Stimulated activated CD8-positive, alpha-beta memory T cell treated with anti-CD3 and anti-CD28 coated beads, Interleukin-4, amount 100 ng/mL, for 48 hours (primary cell): ENCODE measurements around the gene MAPK12.
"Not testable (repeated sequence)": the region's sequence is repeated elsewhere in the genome, so short reads cannot be mapped to it uniquely, and the experiment has no call there.

ENCODE experiments used
- DNase-seq: peaks from one replicate; pipeline ENCODE4 v3.0.0-alpha.2; 2020

MAPK12 gene

GRCh38 chr22:50280708-50281383, 19.4 kb upstream of the MAPK12 start:
- no peak for DNase-seq

- no peak for DNase-seq
Observed at GRCh38 chr22:50280022-50280707, 18.7 kb upstream of the MAPK12 start.

- DNase-seq = no peak
Observed at GRCh38 chr22:50278956-50279619, 17.6 kb upstream of the MAPK12 start.

GRCh38 chr22:50278461-50278860, 17.0 kb upstream of the MAPK12 start:
- DNase-seq = no peak

- no peak for DNase-seq
Observed at GRCh38 chr22:50277761-50278160, 16.3 kb upstream of the MAPK12 start.

- peak; percentile 79 for DNase-seq
Observed at GRCh38 chr22:50276143-50276542, 14.7 kb upstream of the MAPK12 start.

- DNase-seq = no peak
Observed at GRCh38 chr22:50275181-50276055, 13.9 kb upstream of the MAPK12 start.

- DNase-seq = no peak
Observed at GRCh38 chr22:50274771-50275170, 13.3 kb upstream of the MAPK12 start.

GRCh38 chr22:50274311-50274710, 12.8 kb upstream of the MAPK12 start:
- DNase-seq = peak; percentile 61

- not testable (repeated sequence) for DNase-seq
Observed at GRCh38 chr22:50273781-50274180, 12.3 kb upstream of the MAPK12 start.

- not testable (repeated sequence) for DNase-seq
Observed at GRCh38 chr22:50273352-50273751, 11.9 kb upstream of the MAPK12 start.

- DNase-seq = no peak
Observed at GRCh38 chr22:50272044-50272802, 10.7 kb upstream of the MAPK12 start.

GRCh38 chr22:50271519-50271970, 10.1 kb upstream of the MAPK12 start:
- peak; percentile 80 for DNase-seq

GRCh38 chr22:50270666-50271394, 9.3 kb upstream of the MAPK12 start:
- peak; percentile 83 for DNase-seq

GRCh38 chr22:50269970-50270665, 8.6 kb upstream of the MAPK12 start, which contains the start of gene MAPK11:
Gene MAPK11 (minus strand): TSS chr22:50270380. CDS start chr22:50270292, 88 bp downstream.
- DNase-seq = peak; percentile 76

GRCh38 chr22:50269573-50269969, 8.1 kb upstream of the MAPK12 start:
- DNase-seq = no peak

GRCh38 chr22:50268655-50269113, 7.2 kb upstream of the MAPK12 start:
- DNase-seq = no peak

GRCh38 chr22:50267591-50268390, 6.3 kb upstream of the MAPK12 start:
- DNase-seq = peak; percentile 79

GRCh38 chr22:50266994-50267393, 5.5 kb upstream of the MAPK12 start:
- no peak for DNase-seq
